AML-193 (cell line): ENCODE measurements around the gene PSMB3.

Experiments
- DNase-seq, 2 experiments: peaks; one replicate each; lab custom pipeline; 2025; lab: John Stamatoyannopoulos, UW

PSMB3 gene

GRCh38 chr17:38733982-38734973 lies 18.3 kb upstream of the PSMB3 start:
- no peak for DNase-seq

- peak in 1 of 2 experiments; percentile 29 for DNase-seq
Measured at GRCh38 chr17:38735161-38735997, 17.2 kb upstream of the PSMB3 start.

GRCh38 chr17:38738007-38738662 lies 14.4 kb upstream of the PSMB3 start:
- DNase-seq: no peak

DNA sequence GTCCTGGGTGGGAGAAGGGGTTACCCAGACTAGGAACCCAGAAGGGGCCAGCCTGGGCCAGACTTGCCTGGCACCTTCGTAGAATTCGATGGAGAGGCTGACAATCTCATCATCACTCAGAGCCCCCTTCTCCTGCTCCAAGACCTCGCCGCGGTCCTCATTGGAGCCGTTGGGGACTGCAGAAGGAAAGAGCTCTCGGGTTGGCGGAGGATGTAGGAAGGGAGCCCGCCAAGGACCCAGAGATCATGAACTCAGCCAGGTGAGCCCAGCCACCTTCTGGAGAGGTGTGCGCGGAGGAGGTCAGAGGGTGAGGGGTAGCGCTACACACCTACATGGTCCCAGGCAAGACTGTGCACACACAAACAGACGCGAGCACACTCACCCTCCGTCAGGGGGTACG lies 13.9 kb upstream of the PSMB3 start:
- DNase-seq: no peak

DNA sequence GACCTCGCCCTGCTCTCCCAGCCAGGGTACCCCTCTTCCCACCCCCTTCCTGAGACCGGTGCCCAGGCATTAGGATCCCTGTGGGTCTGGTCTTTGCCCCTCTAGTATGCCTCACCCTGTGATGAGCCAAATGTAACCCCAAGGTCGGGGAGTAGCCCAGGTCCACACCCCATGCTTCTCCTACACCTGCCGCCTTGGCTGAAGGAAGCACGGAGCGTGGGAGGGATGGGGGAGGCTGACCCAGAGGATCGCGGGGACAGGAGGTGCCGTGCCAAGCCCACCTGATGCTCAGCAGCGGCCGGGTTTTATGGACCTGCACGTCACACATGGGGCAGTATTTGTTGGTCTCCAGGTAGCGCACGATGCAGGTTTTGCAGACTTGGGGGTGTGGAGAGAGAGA lies 13.2 kb upstream of the PSMB3 start:
- no peak for DNase-seq

DNA sequence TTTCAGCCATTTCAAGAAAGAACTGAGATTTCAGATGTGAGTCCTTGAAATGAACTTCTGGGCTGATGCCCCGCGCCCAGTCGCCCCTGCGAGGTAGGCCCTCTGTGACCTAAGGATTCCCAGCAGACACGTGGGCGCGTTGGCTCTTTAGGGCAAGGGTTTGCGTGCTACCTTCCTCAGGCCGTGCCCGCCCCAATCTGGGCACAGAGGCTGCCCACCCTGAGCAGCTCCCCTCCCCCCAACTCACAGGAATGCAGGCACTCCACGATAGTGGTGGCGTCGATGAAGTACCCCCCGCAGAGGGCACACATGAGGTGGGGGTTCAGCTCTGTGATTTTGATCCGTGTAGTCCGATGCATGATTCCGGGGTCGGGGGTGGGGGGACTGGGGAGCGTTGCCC lies 12.5 kb upstream of the PSMB3 start:
- DNase-seq: no peak

DNA sequence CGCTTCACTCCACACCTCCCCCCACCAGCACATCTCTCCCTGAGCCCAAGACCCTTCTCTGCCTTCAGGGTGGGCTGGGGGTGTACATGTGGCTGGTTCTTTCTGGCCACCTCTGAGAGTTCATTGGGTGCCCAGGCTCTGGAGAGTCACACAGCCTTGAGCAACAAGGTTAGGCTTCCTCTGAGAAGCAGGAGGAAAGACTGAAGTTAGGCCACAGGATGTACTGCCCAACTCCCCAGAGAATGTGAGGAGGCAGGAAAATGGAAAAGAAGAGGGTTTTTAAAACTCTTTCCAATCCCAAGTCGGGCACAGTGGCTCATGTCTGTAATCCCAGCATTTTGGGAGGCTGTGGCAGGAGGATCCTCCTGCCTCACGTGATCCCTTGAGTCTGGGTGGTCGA lies 11.7 kb upstream of the PSMB3 start:
- no peak for DNase-seq

DNA sequence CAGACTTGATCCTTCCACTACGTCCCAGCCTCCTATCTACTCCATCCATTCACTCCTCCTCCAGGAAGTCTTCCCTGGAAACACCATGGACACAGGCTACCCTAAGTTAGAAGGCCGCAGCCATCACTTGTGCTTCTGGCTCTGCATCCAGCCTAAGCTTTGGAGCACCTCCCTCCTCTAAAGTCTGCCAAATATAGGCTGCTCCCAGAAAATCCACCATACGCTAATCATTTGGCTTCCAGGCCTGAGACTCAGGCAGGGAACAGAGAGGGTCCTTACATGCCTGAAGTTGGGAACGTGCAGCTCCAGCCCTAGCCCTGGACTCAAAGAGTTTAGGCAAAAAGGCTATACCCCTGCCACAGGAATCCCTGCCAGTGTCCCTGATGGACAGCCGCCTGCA lies 11.1 kb upstream of the PSMB3 start:
- no peak for DNase-seq

DNA sequence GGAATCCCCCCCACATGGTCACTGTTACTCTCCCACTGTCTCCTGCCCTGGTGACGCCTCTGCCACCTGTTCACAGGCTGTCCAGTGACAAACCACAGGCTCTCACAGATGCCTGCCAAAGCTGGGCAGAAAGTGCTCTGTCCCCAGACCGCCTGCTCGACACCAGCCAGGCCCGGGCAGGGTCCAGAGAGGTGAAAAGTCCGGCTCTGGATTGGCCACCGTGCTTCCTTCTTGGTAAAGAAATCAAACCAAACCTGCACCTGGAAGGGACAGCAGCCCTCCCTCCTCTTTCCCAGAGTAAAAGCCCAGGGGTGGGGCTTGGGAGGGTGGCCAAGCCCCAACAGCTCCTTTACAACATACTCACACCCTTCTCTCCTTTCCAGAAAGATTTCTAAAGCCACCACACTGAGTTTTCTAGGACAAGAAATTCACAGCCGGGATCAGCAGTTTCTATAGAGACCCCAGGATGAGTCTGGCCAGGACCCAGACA lies 10.6 kb upstream of the PSMB3 start:
- DNase-seq: no peak

DNA sequence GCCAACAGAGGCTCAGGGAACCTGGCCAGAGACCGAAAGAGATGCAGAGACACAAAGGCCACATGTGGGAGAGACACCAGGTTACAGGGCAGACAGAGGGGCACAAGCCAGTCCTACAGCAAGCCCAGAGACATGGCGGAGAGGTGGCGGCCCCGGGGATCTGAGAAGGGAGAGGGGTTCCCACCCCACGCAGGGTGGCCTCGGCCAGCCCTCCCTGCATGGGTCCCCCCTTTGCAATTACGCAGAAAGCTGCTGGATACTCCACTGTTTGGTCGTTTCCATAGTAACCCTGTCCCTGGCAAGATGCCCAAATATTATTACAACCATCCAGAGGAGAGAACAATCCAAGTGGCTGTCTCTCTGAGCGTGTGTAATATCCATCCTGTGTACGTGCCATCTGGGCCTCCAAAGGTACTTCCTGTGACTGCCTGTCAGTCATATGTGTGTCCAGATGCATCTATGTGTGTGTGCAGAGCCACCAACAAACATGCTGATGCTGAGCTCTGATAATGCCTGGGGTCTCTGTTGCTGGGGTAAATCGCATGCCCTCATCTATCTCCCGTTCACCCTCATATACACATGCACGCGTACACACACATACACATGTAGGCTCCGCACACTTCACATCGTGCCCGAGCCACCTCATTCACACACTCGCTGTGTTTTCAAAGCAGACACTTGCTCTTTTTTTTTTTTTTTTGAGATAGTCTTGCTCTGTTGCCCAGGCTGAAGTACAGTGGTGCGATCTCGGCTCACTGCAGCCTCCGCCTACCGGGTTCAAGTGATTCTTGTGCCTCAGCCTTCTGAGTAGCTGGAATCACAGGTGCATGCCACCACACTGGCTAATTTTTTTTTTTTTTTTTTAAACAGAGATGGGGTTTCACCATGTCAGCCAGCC lies 9.9 kb upstream of the PSMB3 start:
- no peak for DNase-seq

GRCh38 chr17:38743556-38744171 lies 8.9 kb upstream of the PSMB3 start:
- DNase-seq: no peak

DNA sequence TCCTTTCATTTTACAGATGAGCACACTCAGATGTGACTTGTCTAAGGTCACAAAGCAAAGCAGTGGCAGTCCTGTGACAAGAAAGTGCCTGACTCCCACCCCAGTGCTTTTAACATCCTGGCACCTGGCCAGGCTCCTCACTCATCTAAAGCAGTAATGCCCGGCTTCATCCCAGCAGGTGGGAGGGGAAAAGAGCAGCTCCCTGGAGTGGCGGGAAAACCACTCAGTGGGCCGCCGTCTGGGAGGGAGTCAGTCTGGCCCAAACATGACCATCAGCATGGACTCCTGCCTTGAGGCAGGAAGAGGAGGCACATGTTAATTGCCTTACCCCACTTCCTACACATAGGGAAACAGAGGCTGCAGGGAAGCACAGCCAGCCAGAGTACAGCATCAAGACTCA lies 7.0 kb upstream of the PSMB3 start:
- DNase-seq: no peak

DNA sequence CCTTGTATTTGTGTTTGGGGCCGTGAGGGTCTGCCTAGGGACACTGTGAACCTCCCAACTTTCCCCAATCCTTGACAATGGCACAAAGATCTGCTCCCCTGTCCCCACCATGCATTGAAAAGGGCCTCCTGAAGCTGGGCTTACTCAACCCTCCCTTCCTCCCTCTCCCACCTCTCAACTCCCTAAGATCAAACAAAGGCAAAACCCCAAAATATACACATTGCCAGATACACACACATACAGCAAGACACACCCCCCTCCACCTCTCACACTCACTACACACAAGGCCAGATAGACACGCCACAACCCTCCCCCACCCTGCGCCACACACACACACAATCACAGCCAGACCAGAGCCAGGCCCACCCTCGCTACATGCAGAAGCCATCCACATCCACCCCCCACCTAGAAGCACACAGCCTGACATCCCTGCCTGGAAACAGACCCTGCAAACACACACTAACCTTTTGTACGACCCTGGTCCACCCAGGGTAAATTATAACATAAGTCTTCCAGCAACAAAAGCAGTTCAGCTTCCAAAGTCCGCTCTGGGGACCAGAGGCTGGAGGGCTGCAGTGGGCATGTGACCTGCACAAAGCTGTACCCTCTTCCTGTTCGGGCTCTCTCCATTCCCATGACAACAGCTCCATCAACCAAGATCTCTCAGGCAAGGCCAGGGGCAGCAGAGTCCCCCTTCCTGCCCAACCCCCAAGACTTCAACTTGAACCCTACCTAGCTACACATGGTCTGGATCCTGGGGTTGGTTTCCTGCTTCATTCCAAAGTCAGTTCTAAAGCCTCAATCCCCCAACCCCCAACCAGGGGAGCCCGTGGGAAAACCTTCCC lies 6.3 kb upstream of the PSMB3 start:
- DNase-seq: no peak

- no peak for DNase-seq
Measured at GRCh38 chr17:38746849-38747462, 5.6 kb upstream of the PSMB3 start.

GRCh38 chr17:38747463-38748148 lies 4.9 kb upstream of the PSMB3 start:
- DNase-seq: no peak

DNA sequence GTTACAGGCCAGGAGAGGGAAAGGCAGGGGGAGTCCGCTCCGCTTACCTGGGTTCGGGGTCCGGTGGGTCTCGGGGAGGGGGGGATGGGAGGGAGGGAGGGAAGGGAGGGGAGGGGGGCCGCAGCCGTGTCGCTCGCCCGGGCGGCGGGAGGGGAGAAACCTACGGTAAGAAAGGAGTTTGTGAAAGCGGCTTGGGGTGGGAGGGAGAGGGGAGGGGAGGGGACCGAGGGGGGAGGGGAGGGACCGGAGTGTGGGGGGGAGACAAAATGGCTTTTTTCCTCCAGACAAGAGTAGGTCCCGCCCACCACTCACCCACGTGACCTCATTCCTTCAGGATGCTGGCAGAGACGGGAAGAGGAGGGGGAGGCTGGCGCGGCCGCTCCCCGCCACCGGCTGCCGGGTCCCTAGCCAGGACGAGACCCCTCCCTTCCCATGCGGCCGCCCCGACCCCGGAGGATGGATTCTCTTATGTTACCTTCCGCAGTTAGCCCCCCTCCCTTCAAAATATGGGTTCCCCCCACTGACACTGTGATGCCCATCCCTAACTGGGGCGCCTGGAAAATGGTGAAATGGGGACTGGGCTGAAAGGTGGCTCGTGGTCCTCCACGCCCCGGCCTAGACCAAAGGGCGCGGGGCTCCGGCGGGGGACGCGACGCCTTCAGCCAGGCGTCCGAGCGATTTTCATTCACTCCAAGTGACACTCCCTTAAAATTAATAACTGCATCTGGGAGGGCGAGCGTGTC lies 4.2 kb upstream of the PSMB3 start, which contains the start of gene PCGF2:
PCGF2 (minus strand) TSS at position 188 of the 743 bp plus-strand sequence. CDS start 7,934 bp downstream, outside the sequence.
- no peak for DNase-seq

DNA sequence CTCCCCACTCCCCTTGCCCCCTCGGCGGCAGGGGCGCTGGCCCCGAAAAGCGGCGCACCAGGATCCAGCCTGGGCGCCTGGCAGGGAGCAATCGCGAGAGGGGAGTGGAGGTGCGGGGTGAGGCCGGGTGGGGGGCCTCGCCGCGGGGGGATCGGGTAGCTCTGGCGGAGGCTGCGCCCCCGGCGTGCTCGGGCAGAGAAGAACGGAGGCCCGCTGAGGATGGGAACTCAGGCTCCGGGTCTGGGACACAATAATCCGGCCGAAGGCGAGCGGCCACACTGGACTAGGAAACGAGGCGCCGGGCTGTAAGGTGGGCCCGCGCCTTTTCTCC lies 3.7 kb upstream of the PSMB3 start:
- DNase-seq: no peak
